ENCODE data around the gene MEG3.

DNA sequence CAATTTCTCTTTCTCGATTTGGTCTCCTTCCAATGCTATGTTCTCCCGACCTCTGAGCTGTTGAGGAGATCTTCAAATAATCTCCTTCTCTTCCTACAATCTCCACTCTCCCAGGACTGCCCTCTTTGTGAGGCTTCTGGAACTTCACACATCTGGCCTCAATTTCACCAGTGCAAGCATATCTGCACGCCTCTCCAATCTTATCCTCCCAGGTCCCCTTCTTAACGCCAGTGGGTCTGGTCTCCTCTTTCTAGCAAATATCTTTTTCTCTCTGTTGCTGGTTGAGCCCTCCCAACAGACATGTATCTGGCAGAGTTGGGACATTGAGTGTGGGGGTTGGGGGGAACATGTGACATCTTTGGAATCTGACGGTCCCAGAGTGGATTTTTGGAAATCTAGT lies 59.7 kb downstream of the MEG3 start:
- TF ChIP-seq POLR2A (IDR thresholded peaks at IDR 0.05), result no peak
- TF ChIP-seq, protein P1, sequence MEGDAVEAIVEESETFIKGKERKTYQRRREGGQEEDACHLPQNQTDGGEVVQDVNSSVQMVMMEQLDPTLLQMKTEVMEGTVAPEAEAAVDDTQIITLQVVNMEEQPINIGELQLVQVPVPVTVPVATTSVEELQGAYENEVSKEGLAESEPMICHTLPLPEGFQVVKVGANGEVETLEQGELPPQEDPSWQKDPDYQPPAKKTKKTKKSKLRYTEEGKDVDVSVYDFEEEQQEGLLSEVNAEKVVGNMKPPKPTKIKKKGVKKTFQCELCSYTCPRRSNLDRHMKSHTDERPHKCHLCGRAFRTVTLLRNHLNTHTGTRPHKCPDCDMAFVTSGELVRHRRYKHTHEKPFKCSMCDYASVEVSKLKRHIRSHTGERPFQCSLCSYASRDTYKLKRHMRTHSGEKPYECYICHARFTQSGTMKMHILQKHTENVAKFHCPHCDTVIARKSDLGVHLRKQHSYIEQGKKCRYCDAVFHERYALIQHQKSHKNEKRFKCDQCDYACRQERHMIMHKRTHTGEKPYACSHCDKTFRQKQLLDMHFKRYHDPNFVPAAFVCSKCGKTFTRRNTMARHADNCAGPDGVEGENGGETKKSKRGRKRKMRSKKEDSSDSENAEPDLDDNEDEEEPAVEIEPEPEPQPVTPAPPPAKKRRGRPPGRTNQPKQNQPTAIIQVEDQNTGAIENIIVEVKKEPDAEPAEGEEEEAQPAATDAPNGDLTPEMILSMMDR (IDR thresholded peaks at IDR 0.05), result no peak
